ENCODE measurements around the gene PLXDC1. TPM values are rescaled to one million over a fixed set of nuclear protein-coding genes. Genes with fewer than 3 reads are reported as not detected.

The PLXDC1 gene
- total RNA-seq, 1 donor from 2014 or later = 12.2 TPM

DNA sequence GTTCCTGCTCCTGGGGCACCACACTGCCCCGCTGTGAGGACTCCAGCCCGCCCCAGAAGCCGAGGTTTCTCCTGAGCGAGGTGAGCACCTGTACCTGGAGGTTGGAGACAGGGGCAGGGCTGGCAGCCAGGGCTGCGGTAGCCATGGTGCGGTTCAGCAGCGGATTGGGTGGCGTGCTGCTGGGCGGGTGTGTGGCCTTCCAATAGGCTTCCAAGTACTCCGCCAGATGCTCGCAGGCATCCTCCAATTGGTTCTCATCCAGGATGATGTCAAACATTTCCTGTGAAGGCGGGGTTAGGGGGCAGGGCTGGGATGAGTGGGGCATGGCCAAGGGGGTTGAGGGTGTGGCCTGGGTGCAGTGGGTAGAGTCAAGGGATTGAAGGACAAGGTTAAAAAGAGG lies 25.8 kb upstream of the PLXDC1 start:
- Histone ChIP-seq H3K9me3 (replicated peaks) (no peaks in the 10 kb centered on the region), H3K4me3 (no peak overlapping the region), H3K36me3 (peaks cover 12% of the 10 kb centered on the region), H3K4me1 (peaks cover 7% of the 10 kb centered on the region), H3K27ac (replicated peaks) (no peak overlapping the region), H3K27me3 (ENCODE audit: low read depth) (peaks cover 4% of the 10 kb centered on the region)
- DNase-seq = no peak
- intact Hi-C loops (cut with micrococcal nuclease) = no loop called here
- TF ChIP-seq, protein P1, sequence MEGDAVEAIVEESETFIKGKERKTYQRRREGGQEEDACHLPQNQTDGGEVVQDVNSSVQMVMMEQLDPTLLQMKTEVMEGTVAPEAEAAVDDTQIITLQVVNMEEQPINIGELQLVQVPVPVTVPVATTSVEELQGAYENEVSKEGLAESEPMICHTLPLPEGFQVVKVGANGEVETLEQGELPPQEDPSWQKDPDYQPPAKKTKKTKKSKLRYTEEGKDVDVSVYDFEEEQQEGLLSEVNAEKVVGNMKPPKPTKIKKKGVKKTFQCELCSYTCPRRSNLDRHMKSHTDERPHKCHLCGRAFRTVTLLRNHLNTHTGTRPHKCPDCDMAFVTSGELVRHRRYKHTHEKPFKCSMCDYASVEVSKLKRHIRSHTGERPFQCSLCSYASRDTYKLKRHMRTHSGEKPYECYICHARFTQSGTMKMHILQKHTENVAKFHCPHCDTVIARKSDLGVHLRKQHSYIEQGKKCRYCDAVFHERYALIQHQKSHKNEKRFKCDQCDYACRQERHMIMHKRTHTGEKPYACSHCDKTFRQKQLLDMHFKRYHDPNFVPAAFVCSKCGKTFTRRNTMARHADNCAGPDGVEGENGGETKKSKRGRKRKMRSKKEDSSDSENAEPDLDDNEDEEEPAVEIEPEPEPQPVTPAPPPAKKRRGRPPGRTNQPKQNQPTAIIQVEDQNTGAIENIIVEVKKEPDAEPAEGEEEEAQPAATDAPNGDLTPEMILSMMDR (IDR thresholded peaks at IDR 0.05; ENCODE audit: borderline replicate concordance) = no peak

DNA sequence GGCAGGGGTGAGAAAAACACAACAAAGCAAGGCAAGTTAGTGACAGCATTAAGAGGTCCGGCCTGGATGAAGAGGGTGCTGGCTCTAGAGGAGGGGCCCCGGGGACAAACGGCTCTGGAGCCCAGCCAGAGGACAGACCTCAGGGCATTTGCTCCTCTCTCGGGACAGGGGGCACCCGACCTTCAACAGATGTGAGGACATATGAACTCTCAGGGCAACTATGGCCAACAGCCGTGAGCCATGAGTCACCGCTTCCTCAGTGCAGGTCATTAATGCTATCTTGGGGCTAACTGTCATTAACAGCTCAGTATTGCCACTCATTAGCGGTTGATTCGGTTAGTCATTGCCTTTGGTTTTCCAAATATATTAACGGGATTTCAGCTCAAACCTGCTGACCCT lies 24.3 kb upstream of the PLXDC1 start:
- intact Hi-C loops (cut with micrococcal nuclease) = no loop called here
- no peaks in the 10 kb centered on the region for H3K9me3 ChIP-seq (replicated peaks)
- peaks cover 12% of the 10 kb centered on the region for H3K36me3 ChIP-seq
- H3K4me1 ChIP-seq = peaks cover 7% of the 10 kb centered on the region
- TF ChIP-seq, protein P1 (IDR thresholded peaks at IDR 0.05; ENCODE audit: borderline replicate concordance) = no peak
- H3K4me3 ChIP-seq = no peak overlapping the region
- no peak for DNase-seq
- H3K27ac ChIP-seq (replicated peaks) = no peak overlapping the region
- H3K27me3 ChIP-seq (ENCODE audit: low read depth) = peaks cover 4% of the 10 kb centered on the region

DNA sequence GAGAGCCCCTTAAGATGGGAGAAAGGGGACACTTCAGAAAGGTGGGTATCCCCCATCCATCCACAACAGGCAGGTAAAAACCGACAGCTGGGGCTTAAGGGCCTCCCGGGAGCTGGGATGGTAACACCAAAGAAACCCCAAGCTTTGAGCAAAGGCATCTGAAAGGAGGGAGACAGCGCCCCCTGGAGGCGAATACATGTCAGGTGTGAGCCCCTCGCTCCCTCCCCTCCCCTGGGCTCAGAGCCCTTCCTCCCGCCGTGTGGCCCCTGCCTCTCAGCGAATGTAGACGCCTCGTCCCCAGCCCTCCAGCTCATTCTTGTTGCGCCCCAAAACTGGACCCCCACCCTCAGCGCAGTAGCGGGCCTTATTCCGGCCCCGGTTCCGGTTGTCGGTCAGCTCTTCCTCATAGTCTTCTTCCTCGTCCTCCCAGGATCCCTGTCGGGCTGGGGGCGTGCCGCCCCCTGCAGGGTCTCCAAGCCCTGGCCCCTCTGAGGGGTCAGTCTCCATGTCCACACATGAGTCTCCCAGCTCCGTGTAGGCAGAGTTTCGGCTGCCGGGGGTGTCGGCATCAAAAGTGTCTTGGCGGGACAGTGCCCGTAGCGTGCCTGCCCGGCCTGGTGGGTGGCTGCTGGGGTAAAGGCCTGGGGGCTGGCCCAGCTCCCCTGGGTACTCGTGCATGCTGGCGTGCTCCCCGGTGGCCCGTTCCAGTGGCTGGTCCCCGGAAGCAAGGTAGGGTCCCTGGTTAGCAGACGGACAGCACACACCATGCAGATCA lies 23.7 kb upstream of the PLXDC1 start:
- DNase-seq = peak; percentile 79
- Histone ChIP-seq H3K4me3 (no peak overlapping the region), H3K9me3 (replicated peaks) (no peaks in the 10 kb centered on the region), H3K27ac (replicated peaks) (no peak overlapping the region), H3K36me3 (peaks cover 12% of the 10 kb centered on the region), H3K27me3 (ENCODE audit: low read depth) (peaks cover 4% of the 10 kb centered on the region), H3K4me1 (peaks cover 7% of the 10 kb centered on the region)
- intact Hi-C loops (cut with micrococcal nuclease) = no loop called here
- TF ChIP-seq, protein P1 (IDR thresholded peaks at IDR 0.05; ENCODE audit: borderline replicate concordance) = peak; percentile 90

DNA sequence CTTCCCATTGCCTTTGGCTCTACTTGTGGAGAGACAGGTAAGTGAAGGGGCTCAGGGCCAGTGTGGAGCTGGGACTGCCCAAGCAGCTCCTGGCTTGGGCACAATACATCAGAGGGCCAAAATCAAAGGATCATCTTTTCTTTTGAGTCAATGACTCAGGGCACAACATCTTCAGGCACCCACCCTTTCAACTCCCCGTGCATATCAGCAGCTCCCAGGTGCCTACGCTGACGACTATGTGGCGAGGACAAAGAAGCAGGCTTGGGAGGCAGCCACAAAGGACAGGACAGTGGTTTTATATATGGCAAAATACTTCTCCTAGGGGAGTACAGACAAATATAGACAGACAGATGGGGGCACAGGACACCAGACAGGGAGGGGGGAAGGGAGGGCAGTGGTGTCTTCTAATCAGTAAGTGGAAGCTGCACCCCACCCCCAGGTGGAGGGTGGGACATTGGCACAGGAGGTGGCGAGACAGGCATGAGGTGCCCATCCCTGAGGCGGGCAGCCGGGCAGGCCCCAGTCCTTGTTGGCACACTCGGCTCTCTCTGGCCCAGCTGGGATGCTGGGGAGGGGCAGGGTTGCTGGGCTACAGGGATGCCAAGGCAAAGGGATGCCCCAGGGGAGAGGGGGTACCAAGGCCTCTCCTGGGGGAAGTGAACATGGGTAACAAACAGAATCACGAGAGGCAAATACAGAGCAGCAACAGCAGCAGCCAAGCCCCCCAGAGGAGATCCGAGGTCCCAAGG lies 22.3 kb upstream of the PLXDC1 start:
- H3K36me3 ChIP-seq = peaks cover 12% of the 10 kb centered on the region
- intact Hi-C loops (cut with micrococcal nuclease) = no loop called here
- TF ChIP-seq, protein P1 (IDR thresholded peaks at IDR 0.05; ENCODE audit: borderline replicate concordance) = no peak
- no peak overlapping the region for H3K4me3 ChIP-seq
- no peak overlapping the region for H3K27ac ChIP-seq (replicated peaks)
- H3K9me3 ChIP-seq (replicated peaks) = no peaks in the 10 kb centered on the region
- peaks cover 4% of the 10 kb centered on the region for H3K27me3 ChIP-seq (ENCODE audit: low read depth)
- H3K4me1 ChIP-seq = peaks cover 7% of the 10 kb centered on the region
- DNase-seq = no peak

DNA sequence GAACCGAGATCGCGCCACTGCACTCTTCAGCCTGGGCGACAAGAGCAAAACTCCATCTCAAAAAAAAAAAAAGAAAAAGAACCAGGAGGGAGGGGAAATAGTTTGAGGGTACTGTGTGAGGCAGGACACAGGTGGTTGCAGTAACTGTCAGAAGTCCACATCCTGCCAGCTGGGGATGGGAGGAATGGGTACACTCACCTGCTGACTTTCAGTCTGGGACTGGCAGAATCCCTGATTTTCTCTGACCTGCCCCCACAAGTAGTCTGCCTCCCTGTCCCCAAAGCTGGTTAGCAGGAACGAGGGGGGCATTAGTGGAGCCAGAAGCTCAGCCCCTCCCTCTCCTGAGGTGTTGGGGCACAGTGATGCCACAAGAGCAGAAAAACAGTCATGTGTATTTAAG lies 21.6 kb upstream of the PLXDC1 start:
- H3K4me3 ChIP-seq = no peak overlapping the region
- no peak overlapping the region for H3K27ac ChIP-seq (replicated peaks)
- H3K36me3 ChIP-seq = peaks cover 12% of the 10 kb centered on the region
- DNase-seq = no peak
- H3K27me3 ChIP-seq (ENCODE audit: low read depth) = peaks cover 4% of the 10 kb centered on the region
- TF ChIP-seq, protein P1 (IDR thresholded peaks at IDR 0.05; ENCODE audit: borderline replicate concordance) = no peak
- intact Hi-C loops (cut with micrococcal nuclease) = no loop called here
- peaks cover 8% of the 10 kb centered on the region for H3K4me1 ChIP-seq
- H3K9me3 ChIP-seq (replicated peaks) = peaks cover 4% of the 10 kb centered on the region

All from left ventricle myocardium inferior (tissue), 1 donor.